M059J (cell line): ENCODE measurements around the gene OR6C74. TPM values are rescaled to one million over a fixed set of nuclear protein-coding genes. Genes with fewer than 3 reads are reported as not detected.

ENCODE experiments used
- DNase-seq: peaks from one replicate; pipeline ENCODE4 v3.0.0-alpha.2; 2012; ENCODE audit warnings: low read depth
- total RNA-seq: library from RNA; depleted of rRNA; stranded (reverse); fragments of >200 nt; shearing (Covaris generic); gene quantifications from 2 replicates; pipeline ENCODE4 v1.2.3, GENCODE V29; 2014; rRNA removed

The OR6C74 gene
- total RNA-seq, result not detected in 2 replicates

- DNase-seq, result no peak
These were observed at the start of gene OR6C74 for GRCh38 chr12:55244309-55244708. Gene OR6C74, plus strand, starts transcription at chr12:55244609. Its CDS starts 2,679 bp downstream, at chr12:55247288.

- DNase-seq, result no peak
These were observed 23.7 kb upstream of the OR6C74 start, which contains the start of gene OR10A7 for GRCh38 chr12:55220725-55221124. Gene OR10A7, plus strand, starts transcription at chr12:55221025. Its CDS starts 0 bp downstream, at chr12:55221025.

GRCh38 chr12:55226523-55226922 is 17.9 kb upstream of the OR6C74 start:
- DNase-seq, result no peak

GRCh38 chr12:55227643-55228042 is 16.8 kb upstream of the OR6C74 start:
- DNase-seq, result no peak

- DNase-seq, result no peak
These were observed 1.8 kb downstream of the OR6C74 start for GRCh38 chr12:55246159-55246558.

- no peak for DNase-seq
These were observed 6.5 kb downstream of the OR6C74 start for GRCh38 chr12:55250944-55251343.

- DNase-seq, result no peak
These were observed 8.9 kb downstream of the OR6C74 start for GRCh38 chr12:55253281-55253680.

GRCh38 chr12:55256831-55257230 is 12.4 kb downstream of the OR6C74 start:
- no peak for DNase-seq

GRCh38 chr12:55258303-55258702 is 13.9 kb downstream of the OR6C74 start:
- DNase-seq, result no peak

GRCh38 chr12:55280991-55281390 is 36.6 kb downstream of the OR6C74 start:
- no peak for DNase-seq

GRCh38 chr12:55289999-55290398 is 45.6 kb downstream of the OR6C74 start:
- DNase-seq, result no peak

Other genes with a start within 250 kb of the OR6C74 start
- not detected in 2 replicates for gene NEUROD4, start 224.6 kb upstream of the OR6C74 start, total RNA-seq
- not detected in 2 replicates for gene OR9K2, start 118.2 kb upstream of the OR6C74 start, total RNA-seq
- not detected in 2 replicates for gene OR10A7, start 23.6 kb upstream of the OR6C74 start, total RNA-seq
- not detected in 2 replicates for gene OR6C6, start 52.0 kb downstream of the OR6C74 start, total RNA-seq
- gene OR6C1, start 69.7 kb downstream of the OR6C74 start, total RNA-seq, result not detected in 2 replicates
- not detected in 2 replicates for gene OR6C3, start 86.1 kb downstream of the OR6C74 start, total RNA-seq
- gene OR6C75, start 118.4 kb downstream of the OR6C74 start, total RNA-seq, result not detected in 2 replicates
- not detected in 2 replicates for gene OR6C65, start 155.9 kb downstream of the OR6C74 start, total RNA-seq
- gene OR6C76, start 181.6 kb downstream of the OR6C74 start, total RNA-seq, result not detected in 2 replicates
- not detected in 2 replicates for gene OR6C2, start 199.5 kb downstream of the OR6C74 start, total RNA-seq
- gene OR6C70, start 225.5 kb downstream of the OR6C74 start, total RNA-seq, result not detected in 2 replicates
- not detected in 2 replicates for gene OR6C68, start 247.8 kb downstream of the OR6C74 start, total RNA-seq